ENCODE results near the gene ECPAS. TPM values are rescaled to one million over a fixed set of nuclear protein-coding genes. Genes with fewer than 3 reads are reported as not detected.
A peak's percentile ranks its signal among the peaks of the same experiment; 100 is the strongest.

ECPAS gene
- total RNA-seq, 1 experiment from 2014 or later: 116 TPM

DNA sequence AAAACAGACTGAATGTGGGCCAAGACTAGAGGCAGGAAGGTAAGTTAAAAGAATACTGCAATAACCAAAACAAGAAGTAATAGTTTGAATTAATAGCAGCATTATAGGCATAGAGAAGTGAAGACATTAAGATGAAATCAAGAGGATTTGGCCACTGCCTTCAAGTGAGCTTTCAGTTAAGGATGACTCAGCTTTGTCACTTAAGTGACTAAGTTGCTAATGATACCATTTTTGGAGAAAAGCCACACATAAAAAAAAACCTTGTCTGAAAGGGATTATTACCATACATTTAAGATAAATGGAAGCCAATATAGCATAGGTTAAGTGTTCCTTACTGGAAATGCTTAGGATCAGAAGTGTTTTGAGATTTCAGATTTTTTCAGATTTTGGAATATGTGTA is 57.0 kb downstream of the ECPAS start:
- TF ChIP-seq EZH2 (IDR thresholded peaks at IDR 0.05; ENCODE audit: borderline replicate concordance, low read depth, low read length, poor library complexity, severe bottlenecking): no peak
- TF ChIP-seq, protein P1, sequence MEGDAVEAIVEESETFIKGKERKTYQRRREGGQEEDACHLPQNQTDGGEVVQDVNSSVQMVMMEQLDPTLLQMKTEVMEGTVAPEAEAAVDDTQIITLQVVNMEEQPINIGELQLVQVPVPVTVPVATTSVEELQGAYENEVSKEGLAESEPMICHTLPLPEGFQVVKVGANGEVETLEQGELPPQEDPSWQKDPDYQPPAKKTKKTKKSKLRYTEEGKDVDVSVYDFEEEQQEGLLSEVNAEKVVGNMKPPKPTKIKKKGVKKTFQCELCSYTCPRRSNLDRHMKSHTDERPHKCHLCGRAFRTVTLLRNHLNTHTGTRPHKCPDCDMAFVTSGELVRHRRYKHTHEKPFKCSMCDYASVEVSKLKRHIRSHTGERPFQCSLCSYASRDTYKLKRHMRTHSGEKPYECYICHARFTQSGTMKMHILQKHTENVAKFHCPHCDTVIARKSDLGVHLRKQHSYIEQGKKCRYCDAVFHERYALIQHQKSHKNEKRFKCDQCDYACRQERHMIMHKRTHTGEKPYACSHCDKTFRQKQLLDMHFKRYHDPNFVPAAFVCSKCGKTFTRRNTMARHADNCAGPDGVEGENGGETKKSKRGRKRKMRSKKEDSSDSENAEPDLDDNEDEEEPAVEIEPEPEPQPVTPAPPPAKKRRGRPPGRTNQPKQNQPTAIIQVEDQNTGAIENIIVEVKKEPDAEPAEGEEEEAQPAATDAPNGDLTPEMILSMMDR (conservative IDR thresholded peaks at IDR 0.05; ENCODE audit: low read depth, low read length): no peak
- intact Hi-C loops (cut with micrococcal nuclease; ENCODE audit: unreplicated experiment): loop anchor here (2.0 kb wide), 1 partner anchor 58 kb away; the partner anchor contains the start of gene ECPAS
- DNase-seq (ENCODE audit: low spot score): peak; percentile 82

DNA sequence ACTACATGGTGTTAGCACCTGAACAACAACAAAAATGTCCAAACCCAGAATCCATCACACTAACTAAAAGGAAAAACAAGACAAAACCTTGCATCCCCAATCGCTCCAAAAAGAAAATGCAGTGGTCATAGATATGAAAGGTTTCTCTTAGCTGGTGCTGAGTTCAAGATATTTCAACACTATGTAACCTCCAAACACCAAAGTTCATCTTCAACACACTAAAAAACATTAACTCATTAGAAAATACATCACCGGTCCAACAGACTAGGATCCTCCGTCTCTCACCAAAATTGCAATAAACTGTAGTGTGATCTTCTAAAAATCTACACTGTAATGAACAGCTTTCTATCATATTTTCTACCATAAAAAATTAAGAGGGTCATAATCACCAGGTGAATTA is 60.8 kb downstream of the ECPAS start:
- H3K9me3 ChIP-seq (ENCODE audit: low read depth, low read length, poor library complexity, severe bottlenecking): no peaks in the 10 kb centered on the region
- intact Hi-C loops (cut with micrococcal nuclease; ENCODE audit: unreplicated experiment): no loop called here

More for the DNA sequence above, 57.0 kb downstream of the ECPAS start:
- Histone ChIP-seq H3K9me3 (ENCODE audit: low read depth, low read length, poor library complexity, severe bottlenecking) (no peaks in the 10 kb centered on the region), H3K36me3 (ENCODE audit: insufficient read depth, low read length, poor library complexity, severe bottlenecking) (peaks cover 71% of the 10 kb centered on the region), H3K27me3 (replicated peaks; ENCODE audit: insufficient read depth, low read depth, low read length, poor library complexity) (no peaks in the 10 kb centered on the region), H3K4me1 (ENCODE audit: insufficient read depth, low read length, poor library complexity, severe bottlenecking) (peaks cover 11% of the 10 kb centered on the region), H3K27ac (ENCODE audit: low read depth, low read length, poor library complexity, severe bottlenecking) (peak overlapping the region; percentile 37), H3K4me3 (ENCODE audit: low read depth, low read length, poor library complexity, severe bottlenecking) (no peak overlapping the region)
- BruUV-seq (replicated peaks): no TSS peak
- CTCF ChIA-PET: no interaction called here
- POLR2A ChIA-PET (ENCODE audit: low non-redundant PET): interaction anchor here (0.6 kb wide), 1 partner anchor 11 kb away, joined by 4 read pairs; no protein-coding TSS in a partner anchor

DNA sequence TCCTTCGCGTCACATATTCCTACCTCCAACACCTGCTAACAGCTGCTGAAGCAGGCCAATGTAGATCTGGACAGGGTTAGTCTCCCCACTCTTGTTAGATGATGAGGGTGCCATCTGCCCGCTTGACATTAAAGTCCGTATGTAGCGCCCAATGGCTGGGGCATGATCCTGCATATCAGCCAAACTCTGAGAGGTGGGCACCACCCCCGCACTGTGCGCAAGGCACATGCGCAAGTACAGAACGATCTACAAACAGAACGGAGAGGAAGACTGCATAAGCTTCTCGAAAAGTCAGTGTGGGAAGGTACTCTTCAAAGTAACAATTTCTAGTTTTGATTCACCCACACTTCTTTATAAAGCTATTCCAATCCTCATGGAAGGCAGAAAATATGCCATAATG is 69.8 kb downstream of the ECPAS start:
- no peak overlapping the region for H3K27ac ChIP-seq (ENCODE audit: low read depth, low read length, poor library complexity, severe bottlenecking)
- no peak overlapping the region for H3K4me3 ChIP-seq (ENCODE audit: low read depth, low read length, poor library complexity, severe bottlenecking)
- POLR2A ChIA-PET (ENCODE audit: low non-redundant PET): no interaction called here
- no peak for TF ChIP-seq EZH2 (IDR thresholded peaks at IDR 0.05; ENCODE audit: borderline replicate concordance, low read depth, low read length, poor library complexity, severe bottlenecking)
- TF ChIP-seq, protein P1 (conservative IDR thresholded peaks at IDR 0.05; ENCODE audit: low read depth, low read length): no peak
- no peaks in the 10 kb centered on the region for H3K4me1 ChIP-seq (ENCODE audit: insufficient read depth, low read length, poor library complexity, severe bottlenecking)
- no peaks in the 10 kb centered on the region for H3K27me3 ChIP-seq (replicated peaks; ENCODE audit: insufficient read depth, low read depth, low read length, poor library complexity)
- BruUV-seq (replicated peaks): no TSS peak
- no peak for DNase-seq (ENCODE audit: low spot score)
- CTCF ChIA-PET: no interaction called here
- no peaks in the 10 kb centered on the region for H3K9me3 ChIP-seq (ENCODE audit: low read depth, low read length, poor library complexity, severe bottlenecking)
- peaks cover 87% of the 10 kb centered on the region for H3K36me3 ChIP-seq (ENCODE audit: insufficient read depth, low read length, poor library complexity, severe bottlenecking)
- intact Hi-C loops (cut with micrococcal nuclease; ENCODE audit: unreplicated experiment): no loop called here

More for the DNA sequence above, 60.8 kb downstream of the ECPAS start:
- Histone ChIP-seq H3K4me3 (ENCODE audit: low read depth, low read length, poor library complexity, severe bottlenecking) (no peak overlapping the region), H3K27ac (ENCODE audit: low read depth, low read length, poor library complexity, severe bottlenecking) (no peak overlapping the region), H3K36me3 (ENCODE audit: insufficient read depth, low read length, poor library complexity, severe bottlenecking) (peaks cover 76% of the 10 kb centered on the region), H3K27me3 (replicated peaks; ENCODE audit: insufficient read depth, low read depth, low read length, poor library complexity) (no peaks in the 10 kb centered on the region), H3K4me1 (ENCODE audit: insufficient read depth, low read length, poor library complexity, severe bottlenecking) (peaks cover 11% of the 10 kb centered on the region)
- ChIA-PET CTCF (no interaction called here), POLR2A (ENCODE audit: low non-redundant PET) (interaction anchor here (0.6 kb wide), 1 partner anchor 71 kb away, joined by 4 read pairs; no protein-coding TSS in a partner anchor)
- no peak for DNase-seq (ENCODE audit: low spot score)
- no peak for TF ChIP-seq EZH2 (IDR thresholded peaks at IDR 0.05; ENCODE audit: borderline replicate concordance, low read depth, low read length, poor library complexity, severe bottlenecking)
- TF ChIP-seq, protein P1 (conservative IDR thresholded peaks at IDR 0.05; ENCODE audit: low read depth, low read length): no peak
- BruUV-seq (replicated peaks): no TSS peak

Data from A673 (cell line).